Lower leg skin (tissue), 4 donors: Measurements from ENCODE around the gene KLK7. TPM values are rescaled to one million over a fixed set of nuclear protein-coding genes. Genes with fewer than 3 reads are reported as not detected.
"Not testable (repeated sequence)": the region's sequence is repeated elsewhere in the genome, so short reads cannot be mapped to it uniquely, and the experiment has no call there.

Experiments used
- DNase-seq, 2 donors: peaks; one replicate each; pipeline ENCODE4 v3.0.0-alpha.2; 2019; ENCODE audit warnings: low spot score in 2 of 2
- H3K4me3 ChIP-seq: fragments of 200-600 bp; sonication (generic); 2 replicates; pipeline ENCODE4 v1.5.1; 2017; ENCODE audit warnings: mild to moderate bottlenecking, low read depth; ENCODE audit not compliant: poor library complexity, severe bottlenecking
- CTCF ChIP-seq, 3 donors: fragments of 450-650 bp; IDR thresholded peaks; one replicate each; pipeline ENCODE4 v1.5.1; 2016; ENCODE audit warnings: antibody characterized with exemption in 3 of 3, mild to moderate bottlenecking in 3 of 3, moderate library complexity in 2 of 3
- POLR2A ChIP-seq, 2 donors: fragments of 450-650 bp; IDR thresholded peaks; one replicate each; pipeline ENCODE4 v1.6.1; 2016 to 2017; ENCODE audit warnings: antibody characterized with exemption in 2 of 2, mild to moderate bottlenecking in 1 of 2, moderate library complexity in 1 of 2
- WGBS, 2 donors: methylation state at CpG; one replicate each; pipeline ENCODE4 v1.1.5; 2018; 5-methylcytosine and 5-hydroxymethylcytosine counted together
- intact Hi-C: fragments of 100-400 bp; cut with DNase I; formaldehyde crosslinking; loops from one replicate; pipeline ENCODE4 v1.15.0; 2023; ENCODE audit warnings: low total_unique reads
- total RNA-seq, 4 donors: library from RNA; depleted of rRNA; stranded (reverse); fragments of >200 nt; gene quantifications; one replicate each; pipeline ENCODE4 v1.1.0, GENCODE V29; 2016

Gene KLK7
- total RNA-seq, 4 donors from 2014 or later: 206 to 251 (median 224) TPM

- no peak for DNase-seq
- TF ChIP-seq CTCF (IDR thresholded peaks at IDR 0.05) (no peak), POLR2A (IDR thresholded peaks at IDR 0.05) (no peak)
- 70 to 85% methylated on average over 9 to 10 of the region's 10 CpGs for WGBS, 2 donors
- intact Hi-C loops: no loop called here
- no peak overlapping the region for H3K4me3 ChIP-seq
Observed at GRCh38 chr19:51000426-51000825, 16.7 kb upstream of the KLK7 start.

GRCh38 chr19:50998686-50999085 lies 15.0 kb upstream of the KLK7 start:
- TF ChIP-seq CTCF (IDR thresholded peaks at IDR 0.05) (no peak), POLR2A (IDR thresholded peaks at IDR 0.05) (no peak)
- 64 to 74% methylated on average over 4 of the region's 4 CpGs for WGBS, 2 donors
- H3K4me3 ChIP-seq: no peak overlapping the region
- DNase-seq: no peak
- intact Hi-C loops: no loop called here

- no peak for TF ChIP-seq POLR2A (IDR thresholded peaks at IDR 0.05)
- TF ChIP-seq CTCF (IDR thresholded peaks at IDR 0.05): no peak
Observed at GRCh38 chr19:50998061-50998460, 14.3 kb upstream of the KLK7 start.

GRCh38 chr19:50994129-50994528 lies 10.4 kb upstream of the KLK7 start:
- no peak for DNase-seq
- intact Hi-C loops: no loop called here
- H3K4me3 ChIP-seq: no peak overlapping the region
- WGBS, 2 donors: 61 to 89% methylated on average over 2 of the region's 2 CpGs
- TF ChIP-seq CTCF (IDR thresholded peaks at IDR 0.05) (no peak), POLR2A (IDR thresholded peaks at IDR 0.05) (no peak)

More at GRCh38 chr19:50998061-50998460, 14.3 kb upstream of the KLK7 start:
- WGBS, 2 donors: 71 to 75% methylated on average over 5 of the region's 5 CpGs
- no peak overlapping the region for H3K4me3 ChIP-seq
- DNase-seq: no peak
- intact Hi-C loops: no loop called here

GRCh38 chr19:50992666-50993035 lies 8.9 kb upstream of the KLK7 start:
- 39 to 45% methylated on average over 2 of the region's 2 CpGs for WGBS, 2 donors
- no peak overlapping the region for H3K4me3 ChIP-seq
- TF ChIP-seq CTCF (IDR thresholded peaks at IDR 0.05): no peak
- no peak for TF ChIP-seq POLR2A (IDR thresholded peaks at IDR 0.05)
- intact Hi-C loops: no loop called here
- no peak for DNase-seq

- H3K4me3 ChIP-seq, intact Hi-C loops, DNase-seq: not testable (repeated sequence)
- 80 to 85% methylated on average over 14 of the region's 14 CpGs for WGBS, 2 donors
Observed at GRCh38 chr19:50984416-50984815, 699 bp upstream of the KLK7 start.
